D721Med (cell line): Measurements from ENCODE around the gene MFSD6L.

Experiments used
- DNase-seq: peaks from one replicate; pipeline ENCODE4 v3.0.0; 2011; ENCODE audit warnings: low spot score; ENCODE audit not compliant: insufficient read length
- FAIRE-seq: peaks from 2 replicates; lab custom pipeline; 2011; peaks lifted over from hg19 to GRCh38; lab: Jason Lieb, UNC
- TF ChIP-seq, protein P1 (sequence below): IDR thresholded peaks from 2 replicates; pipeline ENCODE4 v1.5.1; 2012; ENCODE audit warnings: mild to moderate bottlenecking, control low read depth; ENCODE audit not compliant: insufficient read depth; ENCODE audit errors: missing control alignments

MFSD6L gene

DNA sequence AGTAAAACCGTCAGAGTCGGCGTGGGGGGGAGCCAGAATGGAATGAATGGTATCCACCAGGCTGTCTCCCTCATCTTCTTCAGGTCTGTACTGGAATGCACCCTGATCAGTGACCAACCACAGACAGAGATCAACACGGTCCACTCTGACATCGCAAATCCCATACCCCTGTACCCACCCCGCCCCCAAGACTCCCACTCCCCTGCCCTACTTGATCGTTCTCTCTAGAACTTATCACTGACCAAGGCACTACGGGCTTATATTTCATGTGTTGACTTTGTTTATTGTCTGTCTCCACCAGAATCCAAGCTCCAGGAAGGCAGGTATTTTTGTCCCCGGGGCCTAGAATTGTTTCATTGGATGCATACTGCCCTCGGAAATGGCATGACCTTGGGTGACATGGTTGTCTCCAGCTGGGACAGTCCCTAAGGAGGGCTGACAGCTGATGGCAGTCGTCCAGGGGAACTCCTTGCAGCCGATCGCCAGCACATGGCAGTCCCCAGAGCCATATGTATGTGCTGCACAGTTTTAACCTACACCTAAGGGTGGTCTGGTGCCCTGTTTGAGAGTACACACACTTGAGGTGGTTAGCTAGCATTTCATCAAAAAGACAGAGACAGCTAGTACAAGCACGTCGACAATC, 526 bp upstream of the MFSD6L start:
- DNase-seq (no peak), FAIRE-seq (no peak)
- TF ChIP-seq, protein P1, sequence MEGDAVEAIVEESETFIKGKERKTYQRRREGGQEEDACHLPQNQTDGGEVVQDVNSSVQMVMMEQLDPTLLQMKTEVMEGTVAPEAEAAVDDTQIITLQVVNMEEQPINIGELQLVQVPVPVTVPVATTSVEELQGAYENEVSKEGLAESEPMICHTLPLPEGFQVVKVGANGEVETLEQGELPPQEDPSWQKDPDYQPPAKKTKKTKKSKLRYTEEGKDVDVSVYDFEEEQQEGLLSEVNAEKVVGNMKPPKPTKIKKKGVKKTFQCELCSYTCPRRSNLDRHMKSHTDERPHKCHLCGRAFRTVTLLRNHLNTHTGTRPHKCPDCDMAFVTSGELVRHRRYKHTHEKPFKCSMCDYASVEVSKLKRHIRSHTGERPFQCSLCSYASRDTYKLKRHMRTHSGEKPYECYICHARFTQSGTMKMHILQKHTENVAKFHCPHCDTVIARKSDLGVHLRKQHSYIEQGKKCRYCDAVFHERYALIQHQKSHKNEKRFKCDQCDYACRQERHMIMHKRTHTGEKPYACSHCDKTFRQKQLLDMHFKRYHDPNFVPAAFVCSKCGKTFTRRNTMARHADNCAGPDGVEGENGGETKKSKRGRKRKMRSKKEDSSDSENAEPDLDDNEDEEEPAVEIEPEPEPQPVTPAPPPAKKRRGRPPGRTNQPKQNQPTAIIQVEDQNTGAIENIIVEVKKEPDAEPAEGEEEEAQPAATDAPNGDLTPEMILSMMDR, result no peak

- no peak for FAIRE-seq
- DNase-seq, result no peak
- TF ChIP-seq, protein P1, result no peak
Observed at GRCh38 chr17:8798176-8798845, 854 bp downstream of the MFSD6L start.

GRCh38 chr17:8797621-8798175, 1.5 kb downstream of the MFSD6L start:
- TF ChIP-seq, protein P1, result no peak
- FAIRE-seq (no peak), DNase-seq (no peak)

GRCh38 chr17:8794636-8795035, 4.5 kb downstream of the MFSD6L start:
- TF ChIP-seq, protein P1, result no peak
- FAIRE-seq (no peak), DNase-seq (no peak)

- TF ChIP-seq, protein P1, result no peak
- FAIRE-seq, result no peak
- DNase-seq, result no peak
Observed at GRCh38 chr17:8793649-8794048, 5.5 kb downstream of the MFSD6L start.

- no peak for DNase-seq
- no peak for FAIRE-seq
- TF ChIP-seq, protein P1, result no peak
Observed at GRCh38 chr17:8792646-8793045, 6.5 kb downstream of the MFSD6L start.

- TF ChIP-seq, protein P1, result no peak
- FAIRE-seq (no peak), DNase-seq (no peak)
Observed at GRCh38 chr17:8791910-8792270, 7.3 kb downstream of the MFSD6L start.
